PC-3 (cell line): ENCODE results near the gene RNF8. TPM values are rescaled to one million over a fixed set of nuclear protein-coding genes. Genes with fewer than 3 reads are reported as not detected.
A peak's percentile ranks its signal among the peaks of the same experiment; 100 is the strongest.
"Not testable (repeated sequence)": the region's sequence is repeated elsewhere in the genome, so short reads cannot be mapped to it uniquely, and the experiment has no call there.

Experiments
- ATAC-seq: fragments of 200-7000 bp; cut with Tn5 transposase; 2 replicates; pipeline ENCODE4 v1.9.1; 2020; ENCODE audit warnings: mild to moderate bottlenecking, moderate library complexity
- BruUV-seq: library from RNA; stranded (reverse); fragments of 400-500 nt; replicated peaks from 2 replicates; lab custom pipeline; 2021; lab: Mats Ljungman, UMichigan
- CTCF ChIA-PET: fragments of 300-600 bp; sonication (Branson Sonifier 250); formaldehyde crosslinking; loops from one replicate; lab custom pipeline; 2022; ENCODE audit warnings: antibody characterized with exemption; lab: Charles Lee
- POLR2A ChIA-PET: fragments of 300-600 bp; sonication (Branson Sonifier 250); formaldehyde crosslinking; loops from one replicate; lab custom pipeline; 2022; ENCODE audit warnings: antibody characterized with exemption; ENCODE audit not compliant: unreplicated experiment; lab: Charles Lee
- DNase-seq: peaks from one replicate; pipeline ENCODE4 v3.0.0-alpha.2; 2015
- H2AFZ ChIP-seq: fragments of 300-600 bp; sonication (generic); 2 replicates; pipeline ENCODE4 v1.6.0; 2016; ENCODE audit warnings: antibody characterized with exemption, low read length
- H3F3A ChIP-seq: fragments of 300-600 bp; sonication (generic); one replicate; pipeline ENCODE4 v1.6.0; 2017; ENCODE audit warnings: antibody characterized with exemption, low read length, control low read depth, mild to moderate bottlenecking; ENCODE audit not compliant: unreplicated experiment
- H3K27ac ChIP-seq: fragments of 300-600 bp; sonication (generic); 2 replicates; pipeline ENCODE4 v1.5.1; 2016; ENCODE audit warnings: mild to moderate bottlenecking, low read length
- H3K27me3 ChIP-seq: fragments of 300-600 bp; sonication (generic); 2 replicates; pipeline ENCODE4 v1.6.1; 2016; ENCODE audit warnings: low read length, mixed read lengths
- H3K36me3 ChIP-seq: fragments of 300-600 bp; sonication (generic); 2 replicates; pipeline ENCODE4 v1.6.1; 2016; ENCODE audit warnings: low read depth, mixed run types, low read length, mixed read lengths
- H3K4me1 ChIP-seq: fragments of 300-600 bp; sonication (generic); 2 replicates; pipeline ENCODE4 v1.5.1; 2016; ENCODE audit warnings: low read length; ENCODE audit not compliant: insufficient read depth
- H3K4me2 ChIP-seq: fragments of 300-600 bp; sonication (generic); 2 replicates; pipeline ENCODE4 v1.6.0; 2016; ENCODE audit warnings: low read length
- H3K4me3 ChIP-seq: fragments of 300-600 bp; sonication (generic); 2 replicates; pipeline ENCODE4 v1.5.1; 2016; ENCODE audit warnings: mild to moderate bottlenecking, low read length, mixed read lengths
- H3K79me2 ChIP-seq: fragments of 300-600 bp; sonication (generic); 2 replicates; pipeline ENCODE4 v1.6.1; 2017; ENCODE audit warnings: low read length, mixed read lengths
- H3K9ac ChIP-seq: fragments of 300-600 bp; sonication (generic); 2 replicates; pipeline ENCODE4 v1.6.0; 2016; ENCODE audit warnings: mild to moderate bottlenecking, low read length
- H3K9me2 ChIP-seq: fragments of 300-600 bp; sonication (generic); replicated peaks from 2 replicates; pipeline ENCODE4 v1.6.1; 2016; ENCODE audit warnings: mixed run types, low read length, mixed read lengths
- H3K9me3 ChIP-seq: fragments of 300-600 bp; sonication (generic); 2 replicates; pipeline ENCODE4 v1.6.1; 2016; ENCODE audit warnings: low read length, mixed read lengths
- H4K20me1 ChIP-seq: fragments of 300-600 bp; sonication (generic); 2 replicates; pipeline ENCODE4 v1.6.1; 2016; ENCODE audit warnings: low read length, mixed read lengths
- EZH2 ChIP-seq: fragments of 300-600 bp; sonication (generic); IDR thresholded peaks from one replicate; pipeline ENCODE4 v1.6.1; 2017; ENCODE audit warnings: antibody characterized with exemption, mild to moderate bottlenecking, low read length; ENCODE audit not compliant: unreplicated experiment
- intact Hi-C: fragments of 100-400 bp; cut with micrococcal nuclease; formaldehyde crosslinking; loops from 2 replicates; pipeline ENCODE4 v1.9.0; 2023
- total RNA-seq: library from RNA; depleted of rRNA; stranded (reverse); fragments of >200 nt; gene quantifications from 2 replicates; pipeline ENCODE4 v1.2.3, GENCODE V29; 2014; rRNA removed

RNF8 gene
- total RNA-seq, 1 experiment from 2014 or later, result 28.1 TPM

- no peaks in the 10 kb centered on the region for H3F3A ChIP-seq
- TF ChIP-seq EZH2, result no peak
- H4K20me1 ChIP-seq, result 0 out of 2 replicates have a peak, but pooled peaks cover 3% of the 10 kb centered on the region
- BruUV-seq, result no TSS peak
- intact Hi-C loops, result no loop called here
- H3K27ac ChIP-seq, result no peak overlapping the region
- H3K9me2 ChIP-seq, result no peaks in the 10 kb centered on the region
- H3K27me3 ChIP-seq, result no peaks in the 10 kb centered on the region
- no peak overlapping the region for H2AFZ ChIP-seq
- POLR2A ChIA-PET, result no interaction called here
- DNase-seq (no peak), ATAC-seq (0 out of 2 replicates have a peak, but pooled peaks have one; percentile 11)
- peaks cover 23% of the 10 kb centered on the region; the same call in 1 of the 2 replicates for H3K79me2 ChIP-seq
- no peak overlapping the region for H3K9ac ChIP-seq
- peaks cover 37% of the 10 kb centered on the region for H3K36me3 ChIP-seq
- H3K4me3 ChIP-seq, result no peak overlapping the region
- CTCF ChIA-PET, result no interaction called here
- H3K4me1 ChIP-seq, result peaks cover 7% of the 10 kb centered on the region
- no peak overlapping the region for H3K4me2 ChIP-seq
- H3K9me3 ChIP-seq, result no peaks in the 10 kb centered on the region
Measured at GRCh38 chr6:37442416-37443215, 88.8 kb downstream of the RNF8 start.

DNA sequence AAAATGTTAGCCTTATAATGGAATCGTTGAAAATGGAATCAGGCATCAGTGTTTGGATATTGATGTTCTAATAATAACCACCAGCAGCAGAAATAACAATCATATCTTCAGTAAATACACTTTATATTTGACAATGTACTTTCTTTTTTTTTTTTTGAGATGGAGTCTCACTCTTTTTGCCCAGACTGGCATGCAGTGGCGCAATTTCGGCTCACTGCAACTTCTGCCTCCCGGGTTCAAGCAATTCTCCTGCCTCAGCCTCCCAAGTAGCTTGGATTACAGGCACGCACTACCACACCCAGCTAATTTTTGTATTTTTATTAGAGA, 89.4 kb downstream of the RNF8 start:
- H3K9ac ChIP-seq, H2AFZ ChIP-seq, H3K9me3 ChIP-seq, BruUV-seq, POLR2A ChIA-PET, H3K27ac ChIP-seq, CTCF ChIA-PET, H3K4me2 ChIP-seq, H3K4me1 ChIP-seq, H3K9me2 ChIP-seq, ATAC-seq, intact Hi-C loops, H3K27me3 ChIP-seq, DNase-seq, H3F3A ChIP-seq, H3K4me3 ChIP-seq, H4K20me1 ChIP-seq: not testable (repeated sequence)
- Histone ChIP-seq H3K36me3 (peaks cover 35% of the 10 kb centered on the region), H3K79me2 (peaks cover 23% of the 10 kb centered on the region; the same call in 1 of the 2 replicates)

Other genes with a start within 250 kb of the RNF8 start
- gene PIM1, start 183.8 kb upstream of the RNF8 start, total RNA-seq, result 74.1 and 93.3 TPM in 2 replicates
- 9.1 and 9.6 TPM in 2 replicates for gene TBC1D22B, start 96.2 kb upstream of the RNF8 start, total RNA-seq
- gene TMEM217, start 95.8 kb upstream of the RNF8 start, total RNA-seq, result 2.2 and 2.4 TPM in 2 replicates
- gene CMTR1, start 79.2 kb downstream of the RNF8 start, total RNA-seq, result 36.4 and 41.9 TPM in 2 replicates
- gene CCDC167, start 145.9 kb downstream of the RNF8 start, total RNA-seq, result 54.1 and 56.9 TPM in 2 replicates